ENCODE data around the gene AP2A2. TPM values are rescaled to one million over a fixed set of nuclear protein-coding genes. Genes with fewer than 3 reads are reported as not detected.

Gene AP2A2
- total RNA-seq, 2 donors from 2014 or later, result 79.4 to 97.7 TPM

DNA sequence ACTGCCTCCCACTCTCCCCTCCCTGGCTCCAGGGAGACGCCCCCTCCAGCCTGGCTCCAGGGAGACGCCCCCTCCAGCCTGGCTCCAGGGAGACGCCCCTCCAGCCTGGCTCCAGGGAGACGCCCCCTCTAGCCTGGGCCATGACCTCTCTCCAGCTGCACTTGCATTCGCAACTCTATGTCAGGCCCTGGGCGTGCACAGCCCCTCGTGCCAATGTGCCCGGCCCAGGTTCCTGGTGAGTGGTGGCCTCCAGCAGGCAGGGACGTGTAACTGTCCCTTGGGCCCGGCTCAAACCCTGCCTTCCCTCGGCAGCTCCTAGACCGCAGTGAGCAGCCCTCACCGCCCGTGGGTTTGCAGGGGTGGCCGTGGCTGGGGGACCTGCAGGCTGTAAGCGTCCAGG is 104.0 kb downstream of the AP2A2 start:
- DNase-seq, result peak; percentile 62
- Histone ChIP-seq H3K4me3 (ENCODE audit: low read length) (no peak overlapping the region), H3K4me1 (ENCODE audit: control insufficient read depth, insufficient read depth, low read length) (no peaks in the 10 kb centered on the region), H3K36me3 (ENCODE audit: control insufficient read depth, insufficient read depth, low read length) (no peaks in the 10 kb centered on the region), H3K27ac (ENCODE audit: low read depth, low read length) (no peak overlapping the region), H3K9ac (ENCODE audit: extremely low read depth, low read length, poor library complexity, severe bottlenecking) (no peak overlapping the region), H3K9me3 (ENCODE audit: control insufficient read depth, low read length) (no peaks in the 10 kb centered on the region), H3K27me3 (ENCODE audit: control insufficient read depth, insufficient read depth, low read length, poor library complexity, severe bottlenecking) (no peaks in the 10 kb centered on the region)
- no peaks in the 10 kb centered on the region for H3K27me3 Mint-ChIP-seq (ENCODE audit: insufficient read depth)
- no peak overlapping the region for H3K4me3 Mint-ChIP-seq
- no peaks in the 10 kb centered on the region for H3K36me3 Mint-ChIP-seq (ENCODE audit: low read depth)
- WGBS, 2 experiments (ENCODE audit: insufficient coverage in 1 of 2, insufficient read length in 1 of 2), result 75 to 91% methylated on average over 10 to 16 of the region's 16 CpGs
- no peak overlapping the region for H3K27ac Mint-ChIP-seq
- H3K4me1 Mint-ChIP-seq, result no peaks in the 10 kb centered on the region
- H3K9me3 Mint-ChIP-seq, result no peaks in the 10 kb centered on the region
- TF ChIP-seq, protein P1, sequence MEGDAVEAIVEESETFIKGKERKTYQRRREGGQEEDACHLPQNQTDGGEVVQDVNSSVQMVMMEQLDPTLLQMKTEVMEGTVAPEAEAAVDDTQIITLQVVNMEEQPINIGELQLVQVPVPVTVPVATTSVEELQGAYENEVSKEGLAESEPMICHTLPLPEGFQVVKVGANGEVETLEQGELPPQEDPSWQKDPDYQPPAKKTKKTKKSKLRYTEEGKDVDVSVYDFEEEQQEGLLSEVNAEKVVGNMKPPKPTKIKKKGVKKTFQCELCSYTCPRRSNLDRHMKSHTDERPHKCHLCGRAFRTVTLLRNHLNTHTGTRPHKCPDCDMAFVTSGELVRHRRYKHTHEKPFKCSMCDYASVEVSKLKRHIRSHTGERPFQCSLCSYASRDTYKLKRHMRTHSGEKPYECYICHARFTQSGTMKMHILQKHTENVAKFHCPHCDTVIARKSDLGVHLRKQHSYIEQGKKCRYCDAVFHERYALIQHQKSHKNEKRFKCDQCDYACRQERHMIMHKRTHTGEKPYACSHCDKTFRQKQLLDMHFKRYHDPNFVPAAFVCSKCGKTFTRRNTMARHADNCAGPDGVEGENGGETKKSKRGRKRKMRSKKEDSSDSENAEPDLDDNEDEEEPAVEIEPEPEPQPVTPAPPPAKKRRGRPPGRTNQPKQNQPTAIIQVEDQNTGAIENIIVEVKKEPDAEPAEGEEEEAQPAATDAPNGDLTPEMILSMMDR (conservative IDR thresholded peaks at IDR 0.05), result no peak

DNA sequence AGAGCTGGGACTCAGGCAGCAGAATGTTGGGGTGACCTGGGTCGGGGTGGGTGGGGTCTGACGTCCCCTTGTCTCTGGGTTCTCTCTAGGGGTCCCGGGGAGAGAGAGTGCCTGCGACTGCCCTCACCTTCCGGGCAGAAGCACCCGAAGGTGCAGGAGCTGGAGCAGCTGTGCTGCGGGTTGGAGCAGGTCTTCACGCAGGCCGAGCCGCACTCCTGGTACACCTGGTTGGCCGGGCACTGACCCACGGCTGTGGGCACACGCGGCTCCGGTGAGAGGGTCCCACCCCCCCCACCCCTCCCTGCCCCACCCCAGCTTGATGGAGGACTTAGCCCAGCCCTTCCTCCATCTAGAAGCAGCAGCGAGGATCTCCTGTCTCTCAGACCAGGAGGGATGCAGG is 104.4 kb downstream of the AP2A2 start:
- DNase-seq, result no peak
- Histone ChIP-seq H3K27me3 (ENCODE audit: control insufficient read depth, insufficient read depth, low read length, poor library complexity, severe bottlenecking) (no peaks in the 10 kb centered on the region), H3K9ac (ENCODE audit: extremely low read depth, low read length, poor library complexity, severe bottlenecking) (no peak overlapping the region), H3K27ac (ENCODE audit: low read depth, low read length) (no peak overlapping the region), H3K9me3 (ENCODE audit: control insufficient read depth, low read length) (no peaks in the 10 kb centered on the region), H3K36me3 (ENCODE audit: control insufficient read depth, insufficient read depth, low read length) (no peaks in the 10 kb centered on the region), H3K4me3 (ENCODE audit: low read length) (no peak overlapping the region), H3K4me1 (ENCODE audit: control insufficient read depth, insufficient read depth, low read length) (no peaks in the 10 kb centered on the region)
- no peaks in the 10 kb centered on the region for H3K4me1 Mint-ChIP-seq
- no peaks in the 10 kb centered on the region for H3K36me3 Mint-ChIP-seq (ENCODE audit: low read depth)
- 84 to 93% methylated on average over 4 to 16 of the region's 16 CpGs for WGBS, 2 experiments (ENCODE audit: insufficient coverage in 1 of 2, insufficient read length in 1 of 2)
- TF ChIP-seq, protein P1 (conservative IDR thresholded peaks at IDR 0.05), result no peak
- H3K27ac Mint-ChIP-seq, result no peak overlapping the region
- no peaks in the 10 kb centered on the region for H3K27me3 Mint-ChIP-seq (ENCODE audit: insufficient read depth)
- no peak overlapping the region for H3K4me3 Mint-ChIP-seq
- no peaks in the 10 kb centered on the region for H3K9me3 Mint-ChIP-seq

DNA sequence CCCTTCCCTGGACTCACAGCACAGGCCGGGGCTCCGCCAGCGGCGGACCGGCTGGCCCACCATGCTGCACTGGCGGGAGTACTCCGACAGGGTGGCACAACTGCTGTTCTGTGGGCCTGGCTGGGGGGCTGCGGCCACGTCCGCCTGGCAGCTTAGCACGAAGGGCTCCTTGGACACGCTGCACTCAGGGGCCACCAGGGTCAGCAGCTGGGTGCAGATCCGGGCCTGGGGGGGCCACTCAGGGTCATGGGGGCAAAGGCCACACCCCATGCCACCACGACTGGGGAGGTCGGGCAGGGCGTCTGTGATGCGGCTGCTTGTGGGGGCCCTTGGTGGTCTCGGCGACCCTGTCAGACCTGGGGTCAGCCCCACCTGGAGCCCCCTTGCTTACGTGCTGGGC is 104.9 kb downstream of the AP2A2 start:
- TF ChIP-seq, protein P1 (conservative IDR thresholded peaks at IDR 0.05), result no peak
- Histone ChIP-seq H3K27ac (ENCODE audit: low read depth, low read length) (no peak overlapping the region), H3K4me1 (ENCODE audit: control insufficient read depth, insufficient read depth, low read length) (no peaks in the 10 kb centered on the region), H3K36me3 (ENCODE audit: control insufficient read depth, insufficient read depth, low read length) (no peaks in the 10 kb centered on the region), H3K9me3 (ENCODE audit: control insufficient read depth, low read length) (no peaks in the 10 kb centered on the region), H3K27me3 (ENCODE audit: control insufficient read depth, insufficient read depth, low read length, poor library complexity, severe bottlenecking) (no peaks in the 10 kb centered on the region), H3K9ac (ENCODE audit: extremely low read depth, low read length, poor library complexity, severe bottlenecking) (no peak overlapping the region), H3K4me3 (ENCODE audit: low read length) (no peak overlapping the region)
- Mint-ChIP-seq H3K4me3 (no peak overlapping the region), H3K9me3 (no peaks in the 10 kb centered on the region), H3K27ac (no peak overlapping the region), H3K27me3 (ENCODE audit: insufficient read depth) (no peaks in the 10 kb centered on the region), H3K4me1 (no peaks in the 10 kb centered on the region), H3K36me3 (ENCODE audit: low read depth) (no peaks in the 10 kb centered on the region)
- no peak for DNase-seq
- 90 to 97% methylated on average over 11 to 20 of the region's 20 CpGs for WGBS, 2 experiments (ENCODE audit: insufficient coverage in 1 of 2, insufficient read length in 1 of 2)
